Measurements from ENCODE around the gene PIK3IP1.
"Not testable (repeated sequence)": the region's sequence is repeated elsewhere in the genome, so short reads cannot be mapped to it uniquely, and the experiment has no call there.

The PIK3IP1 gene, protein sequence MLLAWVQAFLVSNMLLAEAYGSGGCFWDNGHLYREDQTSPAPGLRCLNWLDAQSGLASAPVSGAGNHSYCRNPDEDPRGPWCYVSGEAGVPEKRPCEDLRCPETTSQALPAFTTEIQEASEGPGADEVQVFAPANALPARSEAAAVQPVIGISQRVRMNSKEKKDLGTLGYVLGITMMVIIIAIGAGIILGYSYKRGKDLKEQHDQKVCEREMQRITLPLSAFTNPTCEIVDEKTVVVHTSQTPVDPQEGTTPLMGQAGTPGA

DNA sequence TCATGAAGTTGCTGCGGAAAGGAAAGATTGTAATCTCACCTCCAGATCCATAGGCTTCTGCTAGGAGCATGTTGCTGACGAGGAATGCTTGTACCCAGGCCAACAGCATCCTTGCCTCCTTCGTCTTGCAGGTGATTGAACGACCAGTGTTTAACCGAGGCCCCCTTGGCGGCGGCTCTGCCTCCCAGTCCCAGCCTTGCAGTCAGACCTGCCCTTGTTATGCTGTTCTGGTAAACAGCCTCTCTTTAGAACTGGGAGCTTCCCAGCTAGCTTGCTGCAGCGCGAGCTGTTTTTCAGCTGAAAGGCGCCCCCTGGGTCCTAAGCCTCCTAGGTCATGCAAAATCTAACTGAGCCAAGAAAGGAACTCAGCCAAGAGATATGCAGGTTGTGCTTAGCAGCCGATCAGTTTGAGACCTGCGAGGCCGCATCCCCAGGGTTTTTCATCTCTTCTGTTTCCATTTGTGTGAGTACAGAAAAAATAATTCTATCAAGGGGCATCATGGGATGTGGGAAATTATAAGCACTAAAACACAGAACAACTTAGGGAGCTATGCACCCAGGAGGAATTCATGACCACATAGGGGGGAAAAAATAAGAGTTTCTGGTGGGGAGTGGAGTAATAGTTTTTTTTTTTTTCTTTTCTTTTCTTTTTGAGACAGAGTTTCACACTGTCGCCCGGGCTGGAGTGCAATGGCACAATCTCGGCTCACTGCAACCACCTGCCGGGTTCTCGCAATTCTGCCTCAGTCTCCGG, at the start of gene PIK3IP1:
TSS of gene PIK3IP1 (minus strand) at position 253 of the 754 bp plus-strand sequence. CDS start at position 109, 144 bp downstream.
- DNase-seq (ENCODE audit: low read depth) = peak; percentile 56

DNA sequence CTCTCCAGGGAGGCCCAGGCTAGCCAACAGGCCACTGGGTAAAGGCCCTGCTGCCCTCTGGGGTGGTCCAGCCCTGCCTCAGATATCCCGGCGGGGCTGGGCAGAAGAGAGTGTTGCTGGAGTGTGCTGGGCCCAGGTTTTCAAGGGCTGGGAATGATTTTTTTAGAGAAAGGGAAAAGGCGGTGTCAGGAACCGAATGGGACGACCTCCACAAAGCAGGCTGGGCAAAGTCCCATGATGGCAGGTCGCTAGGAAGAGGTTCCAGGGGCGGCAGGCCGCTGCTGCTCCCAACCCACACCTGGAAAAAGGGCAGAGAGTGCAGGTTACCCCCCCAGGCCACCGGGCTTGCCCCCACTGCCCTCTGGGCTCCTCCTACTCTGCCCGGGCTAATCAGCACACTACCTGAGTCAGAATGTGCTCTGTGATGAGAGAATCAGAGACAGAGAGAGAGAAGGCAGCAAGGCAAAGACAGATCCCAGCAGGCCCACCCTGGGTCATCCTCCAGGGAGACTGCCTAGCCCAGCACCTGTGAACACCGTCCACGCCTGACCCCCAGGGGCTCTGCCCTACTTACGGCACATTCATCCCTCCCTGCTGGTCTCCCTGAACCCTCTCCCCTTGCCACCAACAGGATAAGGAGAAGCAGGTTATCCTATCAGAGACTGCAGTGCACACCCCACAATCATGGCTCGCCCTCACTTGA, 49.2 kb upstream of the PIK3IP1 start:
- no peak for DNase-seq (ENCODE audit: low read depth)

DNA sequence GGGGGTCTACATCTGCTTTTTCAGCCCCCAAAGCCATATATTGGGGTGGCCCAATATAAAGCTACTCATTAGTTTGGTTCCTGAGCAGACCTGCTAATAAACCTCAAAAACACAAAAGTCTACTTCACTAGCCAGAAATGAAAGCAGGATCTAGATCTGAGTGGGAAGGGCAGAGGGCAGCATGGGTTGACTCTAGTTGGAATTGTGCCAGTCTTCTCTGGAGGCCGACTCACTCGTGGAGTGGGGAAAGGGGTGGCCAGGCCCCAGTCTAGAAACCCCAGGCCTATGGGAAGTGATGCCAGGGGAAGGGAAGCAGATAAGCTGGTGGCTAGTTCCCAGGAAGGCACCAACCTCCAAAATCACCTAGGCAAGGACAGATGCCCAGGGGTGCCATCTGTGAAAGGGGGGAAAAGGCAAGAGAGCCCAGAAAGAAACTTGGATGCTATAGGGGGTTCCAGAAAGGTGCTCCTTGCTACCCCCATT, 48.5 kb upstream of the PIK3IP1 start:
- DNase-seq (ENCODE audit: low read depth) = no peak

DNA sequence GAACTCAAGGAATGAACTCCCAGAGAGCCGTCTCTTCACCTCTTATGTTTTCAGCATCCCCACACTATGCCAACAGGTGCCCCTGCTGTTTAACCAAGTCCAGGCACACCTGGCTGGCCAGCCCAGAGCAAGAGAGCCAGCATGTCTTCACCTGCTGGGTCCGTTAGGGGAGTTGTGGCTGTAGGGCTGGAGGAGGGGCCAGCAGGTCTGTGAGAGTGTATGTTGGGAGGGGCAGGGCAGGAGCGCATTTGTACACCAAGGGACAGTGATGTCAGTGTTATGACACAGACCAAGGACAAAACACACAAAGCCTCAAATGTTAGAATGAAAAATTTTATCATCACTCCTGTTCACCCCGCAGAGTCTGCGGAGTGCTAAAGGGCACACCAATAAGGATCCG, 48.1 kb upstream of the PIK3IP1 start:
- no peak for DNase-seq (ENCODE audit: low read depth)

DNA sequence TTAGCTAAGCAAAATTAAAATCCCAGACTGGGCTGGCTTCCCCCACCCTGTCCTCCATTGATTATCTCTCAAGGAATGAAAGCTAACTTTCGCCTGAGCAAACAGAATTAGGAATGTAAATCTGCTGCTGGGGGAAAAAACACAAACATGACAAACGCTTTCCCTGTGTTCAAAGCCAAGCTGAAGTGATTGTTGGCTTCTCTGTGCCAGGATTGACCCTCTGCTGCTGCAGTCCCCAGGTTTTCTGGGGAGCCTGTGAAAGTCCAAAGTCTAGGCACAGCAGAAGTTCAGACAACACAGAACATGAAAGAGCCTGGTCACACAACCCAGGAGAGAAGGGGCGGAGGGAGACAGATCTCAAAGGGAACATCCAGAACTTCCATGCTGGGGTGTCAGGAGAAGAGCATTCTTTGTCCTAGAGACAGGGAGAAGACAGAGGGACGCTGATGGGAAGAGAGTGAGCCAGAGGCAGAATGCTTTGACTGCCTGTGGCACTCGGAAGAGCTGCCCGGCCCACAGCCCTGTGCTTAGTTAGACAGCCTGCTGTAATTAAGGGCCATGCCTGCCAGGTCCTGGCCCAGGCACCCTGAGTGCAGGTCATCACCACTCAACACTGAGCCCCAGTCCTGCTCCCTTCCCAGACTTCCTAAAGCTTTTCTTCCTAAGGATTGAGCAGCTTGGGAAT, 47.0 kb upstream of the PIK3IP1 start:
- DNase-seq (ENCODE audit: low read depth) = no peak

DNA sequence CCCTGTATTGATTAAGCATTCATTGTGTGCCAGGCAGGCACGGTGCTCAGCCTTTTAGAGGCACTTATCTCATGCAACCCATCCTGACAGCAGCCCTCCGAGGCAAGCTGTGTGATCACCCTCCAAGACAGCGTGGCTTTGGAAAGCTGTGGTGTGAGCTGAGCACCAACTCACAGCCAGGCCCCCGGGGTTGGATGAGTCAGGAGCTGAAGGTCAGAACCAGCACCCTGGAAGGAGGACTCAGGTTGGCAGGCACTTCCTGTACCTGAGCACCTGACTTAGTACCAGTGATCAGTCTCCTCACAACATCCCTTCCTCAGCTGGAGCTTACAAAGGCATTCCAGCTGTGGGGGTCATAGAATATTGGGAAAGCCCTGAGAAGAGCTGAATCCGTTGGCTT, 44.9 kb upstream of the PIK3IP1 start:
- DNase-seq (ENCODE audit: low read depth) = no peak

DNA sequence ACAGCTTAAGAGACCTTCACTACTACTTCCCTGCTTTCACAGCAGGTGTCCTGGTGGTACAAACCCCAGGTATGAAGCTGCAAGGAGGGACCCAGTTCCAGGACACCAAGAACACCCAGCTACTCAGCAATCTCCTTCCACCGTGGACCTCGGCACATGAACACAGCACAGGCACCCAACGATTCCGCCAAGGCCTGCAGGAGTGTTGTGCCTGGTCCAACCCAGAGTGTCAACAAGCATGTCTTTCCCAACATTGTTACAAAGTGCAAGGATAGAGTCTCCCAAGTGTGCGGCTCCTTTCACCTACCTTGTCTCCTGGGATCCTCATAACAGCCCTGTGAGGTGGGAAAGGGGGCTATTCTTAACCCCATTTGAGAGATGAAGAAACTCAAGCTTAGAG, 42.0 kb upstream of the PIK3IP1 start:
- no peak for DNase-seq (ENCODE audit: low read depth)

DNA sequence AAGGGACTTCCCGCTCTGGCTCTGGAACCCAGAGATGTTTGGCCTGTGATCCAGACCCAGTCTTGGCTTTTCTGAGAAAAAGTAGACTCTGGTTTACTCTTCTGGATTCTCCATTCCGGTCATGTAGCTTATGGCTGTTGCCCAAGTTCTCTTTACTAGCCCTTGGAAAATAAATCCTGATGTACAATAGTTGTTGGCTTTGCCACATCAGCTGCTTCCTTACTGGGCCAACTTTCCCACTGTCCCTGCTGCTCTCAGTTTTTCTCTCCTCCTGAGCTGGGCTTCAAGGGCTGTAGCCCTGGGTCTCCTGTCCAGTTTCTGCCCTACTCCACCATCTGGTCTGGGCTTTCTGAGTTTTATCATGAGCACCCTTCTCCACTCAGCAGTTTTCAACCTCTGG, 41.4 kb upstream of the PIK3IP1 start:
- DNase-seq (ENCODE audit: low read depth) = no peak

DNA sequence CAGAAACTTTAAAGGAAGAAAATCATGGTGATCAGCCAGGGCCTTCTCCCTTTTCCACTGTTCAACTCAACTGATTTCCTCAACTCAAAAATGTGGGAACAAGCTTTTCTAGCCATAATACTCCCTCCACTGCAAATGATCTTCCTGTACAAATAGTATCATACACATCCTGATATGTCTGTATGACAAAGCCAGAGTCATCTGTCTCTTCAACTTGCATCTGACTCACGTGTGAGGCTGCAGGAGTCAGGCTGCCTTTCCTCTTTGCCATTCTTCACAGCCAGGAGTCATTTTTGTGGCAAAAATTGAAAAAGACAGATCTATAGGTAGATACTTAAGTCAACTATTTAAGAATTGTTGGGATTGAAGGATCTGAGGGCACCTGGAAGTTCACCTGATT, 40.6 kb upstream of the PIK3IP1 start:
- no peak for DNase-seq (ENCODE audit: low read depth)

DNA sequence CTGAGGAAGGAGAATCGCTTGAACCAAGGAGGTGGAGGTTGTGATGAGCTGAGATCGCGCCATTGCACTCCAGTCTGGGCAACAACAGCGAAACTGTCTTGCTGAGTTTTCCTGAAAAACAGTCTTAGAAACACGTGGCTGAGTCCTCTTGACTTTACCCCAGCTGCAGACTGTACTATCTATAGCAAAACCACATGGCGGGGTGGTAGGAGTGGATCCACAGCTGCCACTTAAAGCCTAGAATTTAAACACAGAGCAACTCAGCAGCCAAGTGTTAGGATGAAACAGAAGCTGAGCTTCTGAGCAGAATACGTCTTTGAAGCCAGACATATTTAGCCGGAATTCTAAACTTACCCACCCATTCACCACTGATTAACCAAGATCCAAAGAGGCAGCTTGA, 39.7 kb upstream of the PIK3IP1 start:
- DNase-seq (ENCODE audit: low read depth) = no peak

DNA sequence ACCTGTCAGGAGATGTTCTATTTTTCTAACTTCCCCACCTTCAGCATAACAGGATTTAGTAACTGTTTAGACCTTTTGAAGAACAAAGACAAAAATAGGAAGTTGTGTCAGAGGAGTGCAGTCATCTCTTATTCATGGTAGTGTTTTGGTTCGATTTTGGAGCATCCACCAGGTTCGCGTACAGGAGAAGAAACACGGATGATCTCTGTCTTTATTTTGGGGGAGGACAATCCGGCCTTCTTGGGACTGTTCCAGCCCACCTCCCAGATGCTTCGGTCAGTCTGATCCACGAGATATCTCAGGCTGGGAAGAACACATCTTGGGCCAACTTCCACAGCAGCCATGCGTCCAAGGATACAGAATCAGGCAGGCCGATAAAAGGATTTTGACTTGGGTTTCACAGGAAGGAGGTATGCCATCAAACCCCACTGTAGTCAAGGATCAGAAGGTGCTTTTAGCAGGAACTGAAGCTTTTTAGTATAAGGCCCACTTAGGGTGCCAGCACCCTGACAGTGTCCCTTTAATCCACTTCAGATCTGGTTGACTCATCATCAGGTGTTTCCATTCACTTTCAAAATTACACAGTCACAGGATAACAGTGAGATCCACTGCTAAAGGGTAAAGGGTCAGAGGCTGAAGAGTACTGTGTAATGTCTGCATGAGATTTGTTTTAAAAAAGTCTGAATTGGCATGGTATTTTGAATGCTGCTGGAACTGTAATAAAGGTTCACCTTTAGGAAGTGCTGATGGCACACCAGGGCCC, 37.3 kb upstream of the PIK3IP1 start:
- DNase-seq (ENCODE audit: low read depth) = no peak

DNA sequence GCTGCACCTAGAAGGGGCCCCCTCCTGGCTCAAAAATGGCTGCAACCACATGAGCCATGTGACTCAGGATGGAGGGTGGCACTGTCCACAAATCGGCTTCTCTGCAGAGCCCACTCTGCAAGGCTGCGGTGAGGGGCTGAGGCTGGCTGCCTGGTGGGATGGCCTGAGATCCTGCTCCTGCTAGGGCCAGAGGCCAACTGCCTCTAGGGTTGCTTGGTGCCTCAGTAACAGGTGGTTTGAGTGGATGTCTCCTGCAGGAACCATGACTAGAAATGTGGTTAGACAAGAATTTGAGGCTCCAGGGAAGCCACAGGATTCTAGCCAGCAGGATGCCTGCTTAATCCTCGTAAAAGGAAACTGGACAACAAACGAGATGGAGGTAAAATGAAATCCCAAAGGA, 36.7 kb upstream of the PIK3IP1 start:
- DNase-seq (ENCODE audit: low read depth) = no peak

DNA sequence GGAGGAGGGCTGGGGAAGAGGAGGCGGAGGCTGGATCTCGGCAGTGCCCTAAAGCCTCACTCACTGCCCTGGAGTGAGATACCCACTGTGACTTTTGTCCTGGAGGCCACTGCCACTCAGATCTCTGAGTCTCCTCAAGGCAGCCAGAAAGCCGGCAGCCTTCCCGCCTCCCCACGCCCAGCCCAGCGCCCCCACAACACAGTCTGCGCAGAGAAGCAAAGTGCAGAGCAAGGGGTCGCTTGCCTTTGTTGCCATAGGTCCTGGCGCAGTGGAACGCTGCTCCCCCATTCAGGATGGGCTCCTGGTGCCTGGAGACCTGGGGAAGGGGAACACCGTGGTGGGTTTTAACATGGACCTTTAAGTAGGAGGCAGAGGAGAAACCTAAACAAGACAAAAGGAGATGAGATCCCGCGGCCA, 36.3 kb upstream of the PIK3IP1 start:
- DNase-seq (ENCODE audit: low read depth) = no peak

DNA sequence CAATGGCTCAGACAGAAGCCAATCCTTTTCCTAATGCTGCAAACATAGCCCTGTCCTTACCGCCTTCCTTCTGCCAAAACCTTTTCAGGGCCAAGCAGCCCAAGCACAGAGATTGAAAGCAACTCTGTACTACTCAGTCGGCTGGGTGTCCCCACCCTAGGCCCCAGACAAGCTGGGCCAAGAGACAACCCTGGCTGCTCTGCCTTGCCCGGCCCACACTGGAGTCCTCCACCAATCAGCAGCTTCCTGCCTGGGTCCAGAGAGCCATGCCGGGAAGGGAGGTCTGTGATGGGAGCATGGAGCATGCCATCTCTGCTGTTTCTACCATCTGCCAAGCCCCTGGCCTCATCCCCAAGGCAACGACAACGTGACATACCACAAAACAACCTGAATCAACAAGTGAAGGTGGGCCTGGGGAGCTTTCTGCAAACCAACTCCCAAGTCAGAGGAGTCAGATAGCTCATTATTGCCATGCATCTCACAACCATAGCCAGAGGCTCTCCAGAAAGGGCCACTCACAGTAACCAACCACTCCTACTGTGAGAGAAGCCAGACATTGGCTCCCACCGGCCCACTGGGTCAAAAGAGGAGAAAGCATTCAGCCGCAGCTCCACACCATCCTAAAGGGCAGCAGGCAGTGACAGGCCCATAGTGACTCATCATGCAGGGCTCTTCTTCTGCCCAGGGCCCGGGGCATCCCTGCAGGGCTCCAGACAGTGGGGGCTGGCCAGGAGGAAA, 35.7 kb upstream of the PIK3IP1 start:
- no peak for DNase-seq (ENCODE audit: low read depth)

DNA sequence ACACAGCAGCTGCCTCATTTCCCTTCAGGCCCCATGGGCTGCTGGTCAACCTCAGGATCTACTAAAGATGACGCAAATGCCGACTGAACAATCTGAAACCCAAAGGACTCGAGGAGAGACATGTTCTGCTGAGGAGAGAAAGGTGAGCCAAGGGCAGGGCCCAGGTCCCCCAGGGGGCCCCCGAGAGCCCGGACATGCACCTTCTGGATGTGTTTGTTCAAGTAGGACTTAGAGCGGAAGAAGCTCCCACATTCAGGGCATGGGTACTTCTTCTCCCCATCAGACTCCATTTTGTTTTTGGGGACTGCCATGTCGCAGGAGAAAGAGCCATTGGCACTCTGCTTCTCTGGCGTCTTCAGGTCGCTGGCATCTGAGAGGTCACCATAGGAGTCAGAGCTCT, 34.6 kb upstream of the PIK3IP1 start:
- no peak for DNase-seq (ENCODE audit: low read depth)

DNA sequence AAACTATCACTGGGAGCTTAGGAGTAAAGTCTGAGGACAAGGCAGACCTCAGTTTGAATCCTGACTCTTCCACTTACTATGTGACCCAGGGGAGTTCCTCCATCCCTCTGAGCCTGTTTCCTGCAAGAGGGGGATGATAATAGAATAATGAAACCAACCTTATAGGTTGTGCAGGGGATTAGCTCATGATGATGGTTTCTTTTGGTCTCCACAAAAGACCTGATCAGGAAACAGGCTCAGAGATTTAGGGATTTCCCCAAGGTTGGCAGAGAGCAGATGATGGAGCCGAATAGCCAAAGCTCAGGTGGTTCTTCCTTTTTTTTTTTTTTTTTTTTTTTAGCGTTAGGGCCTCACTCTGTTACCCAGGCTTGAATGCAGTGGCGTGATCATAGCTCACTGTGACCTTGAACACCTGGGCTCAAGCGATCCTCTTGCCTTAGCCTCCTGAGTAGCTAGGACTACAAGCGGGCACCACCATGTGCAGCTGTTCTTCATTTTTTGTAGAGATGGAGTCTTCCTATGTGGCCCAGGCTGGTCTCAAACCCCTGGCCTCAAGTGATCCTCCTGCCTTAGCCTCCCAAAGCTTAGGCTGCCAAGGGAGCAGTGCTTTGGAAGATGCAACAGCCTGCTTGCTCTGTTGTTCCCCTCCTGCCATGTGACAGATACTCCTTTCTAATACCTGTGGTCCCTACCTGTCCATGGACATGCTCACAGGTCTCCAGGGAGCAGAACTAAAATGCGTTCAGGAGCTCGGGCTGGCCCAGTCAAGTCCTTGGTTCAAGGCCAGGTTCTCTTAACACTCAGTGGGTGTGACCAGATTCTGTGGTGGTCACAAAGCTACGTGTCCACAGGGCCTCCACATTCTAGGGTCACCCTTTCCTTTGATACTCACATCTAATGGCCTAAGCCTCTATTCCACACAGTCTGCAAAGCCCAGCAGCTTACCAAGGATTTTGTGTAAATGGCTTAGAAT, 31.6 kb upstream of the PIK3IP1 start:
- no peak for DNase-seq (ENCODE audit: low read depth)

DNA sequence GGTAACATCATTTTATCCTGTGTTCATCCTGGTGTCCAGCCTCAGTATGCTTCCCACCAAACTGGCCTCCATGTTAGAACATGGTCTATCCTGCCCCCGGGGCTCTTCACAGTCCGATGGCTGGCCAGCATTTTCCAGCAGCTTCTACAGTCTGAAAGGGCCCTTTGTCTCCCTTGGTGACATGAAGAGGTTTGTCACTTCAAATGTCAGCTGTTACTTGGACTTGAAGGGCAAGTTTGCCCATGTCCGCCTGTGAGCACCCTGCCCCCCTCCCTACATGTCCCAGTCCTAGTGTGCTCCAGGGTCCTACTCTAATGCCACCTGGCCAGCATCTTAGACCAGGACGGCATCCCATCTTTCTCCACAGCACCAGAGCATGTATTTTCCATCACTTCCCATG, 29.1 kb upstream of the PIK3IP1 start:
- DNase-seq (ENCODE audit: low read depth) = no peak

DNA sequence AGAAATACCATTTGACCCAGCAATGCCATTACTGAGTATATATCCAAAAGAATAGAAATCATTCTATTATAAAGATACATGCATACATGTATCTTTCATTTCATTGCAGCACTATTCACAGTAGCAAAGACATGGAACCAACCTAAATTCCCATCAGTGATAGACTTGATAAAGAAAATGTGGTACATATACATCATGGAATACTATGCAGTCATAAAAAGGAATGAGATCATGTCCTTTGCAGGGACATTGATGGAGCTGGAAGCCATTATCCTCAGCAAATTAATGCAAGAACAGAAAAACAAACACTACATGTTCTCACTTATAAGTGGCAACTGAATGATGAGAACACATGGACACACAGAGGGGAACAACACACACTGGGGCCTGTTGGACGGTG, 21.9 kb upstream of the PIK3IP1 start:
- not testable (repeated sequence) for DNase-seq (ENCODE audit: low read depth)

DNA sequence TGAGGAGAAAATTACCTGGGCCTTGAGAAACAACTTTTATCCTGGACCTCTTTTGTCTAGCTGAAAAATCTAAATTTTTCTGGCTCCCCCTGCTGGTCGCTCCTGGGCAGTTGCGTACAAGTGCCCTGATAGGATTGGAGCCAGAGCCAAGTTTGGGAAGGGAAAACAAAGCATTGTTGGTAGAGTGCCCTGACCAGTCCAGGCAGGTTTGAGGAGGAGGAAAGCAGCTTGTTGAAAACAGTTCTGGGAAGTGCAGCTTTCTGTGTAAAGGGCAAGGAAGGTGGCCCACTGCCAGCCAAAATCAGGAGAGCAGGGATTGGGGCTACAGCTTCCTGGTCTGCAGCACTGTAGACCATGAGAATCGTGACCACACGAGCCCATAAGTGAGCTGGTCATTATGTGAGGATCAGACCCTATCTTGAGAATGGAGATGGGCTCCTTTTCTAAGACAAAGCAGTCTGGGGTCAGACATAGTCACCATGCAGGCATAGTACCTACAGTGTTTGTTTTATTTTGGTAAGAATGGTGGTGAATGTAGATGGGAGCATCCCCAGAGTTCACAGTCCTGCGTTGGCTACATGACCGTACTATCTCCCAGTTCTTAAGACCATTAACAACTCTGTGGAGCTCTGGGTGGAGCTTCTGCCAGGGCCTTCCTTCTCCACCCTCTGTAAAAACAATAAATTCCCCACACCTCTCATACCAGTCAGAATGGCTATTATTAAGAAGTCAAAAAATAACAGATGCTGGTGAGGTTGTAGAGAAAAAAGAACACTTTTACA, 21.3 kb upstream of the PIK3IP1 start:
- no peak for DNase-seq (ENCODE audit: low read depth)

Data from GM04503 (cell line).